ENCODE results near the gene MN1. TPM values are rescaled to one million over a fixed set of nuclear protein-coding genes. Genes with fewer than 3 reads are reported as not detected.

The MN1 gene
- polyA plus RNA-seq, 4 donors = 0.81 to 2.6 (median 2.1) TPM; not detected in 1

- H3K27ac ChIP-seq (ENCODE audit: low read depth in 1 of 3, low read length in 2 of 3) = no peak overlapping the region
- WGBS, 3 donors = 79 to 89% (median 85%) methylated on average over 19 of the region's 19 CpGs
- DNase-seq = no peak
- no peaks in the 10 kb centered on the region for H3K27me3 ChIP-seq (ENCODE audit: control insufficient read depth in 3 of 3, insufficient read depth in 3 of 3, low read length in 3 of 3)
- H3K4me1 ChIP-seq (ENCODE audit: control insufficient read depth in 3 of 3, insufficient read depth in 2 of 3, low read depth in 1 of 3, low read length in 2 of 3) = peaks cover 0 to 8% (median 3%) of the 10 kb centered on the region in 3 donors
- no peaks in the 10 kb centered on the region for H3K9me3 ChIP-seq (ENCODE audit: control insufficient read depth in 2 of 2, insufficient read depth in 1 of 2, low read depth in 1 of 2, low read length in 1 of 2)
- no peak overlapping the region for H3K4me3 ChIP-seq (ENCODE audit: low read depth in 1 of 3, low read length in 3 of 3)
- no peak for FAIRE-seq
- H3K36me3 ChIP-seq (ENCODE audit: control insufficient read depth in 3 of 3, insufficient read depth in 2 of 3, low read depth in 1 of 3, low read length in 3 of 3) = peaks cover 0 to 7% (median 0%) of the 10 kb centered on the region in 3 donors
Measured at GRCh38 chr22:27754247-27754887, 47.2 kb downstream of the MN1 start.

GRCh38 chr22:27752771-27753170, 48.8 kb downstream of the MN1 start:
- Histone ChIP-seq H3K27ac (ENCODE audit: low read depth in 1 of 3, low read length in 2 of 3) (no peak overlapping the region), H3K4me3 (ENCODE audit: low read depth in 1 of 3, low read length in 3 of 3) (no peak overlapping the region), H3K36me3 (ENCODE audit: control insufficient read depth in 3 of 3, insufficient read depth in 2 of 3, low read depth in 1 of 3, low read length in 3 of 3) (peaks cover 0 to 7% (median 0%) of the 10 kb centered on the region in 3 donors), H3K9me3 (ENCODE audit: control insufficient read depth in 2 of 2, insufficient read depth in 1 of 2, low read depth in 1 of 2, low read length in 1 of 2) (no peaks in the 10 kb centered on the region), H3K4me1 (ENCODE audit: control insufficient read depth in 3 of 3, insufficient read depth in 2 of 3, low read depth in 1 of 3, low read length in 2 of 3) (peaks cover 0 to 17% (median 3%) of the 10 kb centered on the region in 3 donors), H3K27me3 (ENCODE audit: control insufficient read depth in 3 of 3, insufficient read depth in 3 of 3, low read length in 3 of 3) (peaks cover 0 to 3% (median 0%) of the 10 kb centered on the region in 3 donors)
- FAIRE-seq (no peak), DNase-seq (no peak)
- 49 to 63% (median 52%) methylated on average over 4 of the region's 4 CpGs for WGBS, 3 donors

GRCh38 chr22:27752141-27752540, 49.4 kb downstream of the MN1 start:
- no peak overlapping the region for H3K27ac ChIP-seq (ENCODE audit: low read depth in 1 of 3, low read length in 2 of 3)
- H3K4me1 ChIP-seq (ENCODE audit: control insufficient read depth in 3 of 3, insufficient read depth in 2 of 3, low read depth in 1 of 3, low read length in 2 of 3) = peaks cover 0 to 17% (median 3%) of the 10 kb centered on the region in 3 donors
- H3K9me3 ChIP-seq (ENCODE audit: control insufficient read depth in 2 of 2, insufficient read depth in 1 of 2, low read depth in 1 of 2, low read length in 1 of 2) = no peaks in the 10 kb centered on the region
- H3K4me3 ChIP-seq (ENCODE audit: low read depth in 1 of 3, low read length in 3 of 3) = no peak overlapping the region
- WGBS, 3 donors = 89 to 91% (median 90%) methylated on average over 5 of the region's 5 CpGs
- H3K27me3 ChIP-seq (ENCODE audit: control insufficient read depth in 3 of 3, insufficient read depth in 3 of 3, low read length in 3 of 3) = peaks cover 0 to 3% (median 0%) of the 10 kb centered on the region in 3 donors
- DNase-seq (no peak), FAIRE-seq (no peak)
- peaks cover 0 to 9% (median 0%) of the 10 kb centered on the region in 3 donors for H3K36me3 ChIP-seq (ENCODE audit: control insufficient read depth in 3 of 3, insufficient read depth in 2 of 3, low read depth in 1 of 3, low read length in 3 of 3)

- 77 to 81% (median 79%) methylated on average over 9 of the region's 9 CpGs for WGBS, 3 donors
Measured at GRCh38 chr22:27751277-27752070, 50.1 kb downstream of the MN1 start.

GRCh38 chr22:27750584-27751265, 50.8 kb downstream of the MN1 start:
- H3K4me3 ChIP-seq (ENCODE audit: low read depth in 1 of 3, low read length in 3 of 3) = no peak overlapping the region
- peaks cover 0 to 17% (median 3%) of the 10 kb centered on the region in 3 donors for H3K4me1 ChIP-seq (ENCODE audit: control insufficient read depth in 3 of 3, insufficient read depth in 2 of 3, low read depth in 1 of 3, low read length in 2 of 3)
- WGBS, 3 donors = 70 to 75% (median 75%) methylated on average over 13 of the region's 13 CpGs
- peaks cover 0 to 10% (median 0%) of the 10 kb centered on the region in 3 donors for H3K36me3 ChIP-seq (ENCODE audit: control insufficient read depth in 3 of 3, insufficient read depth in 2 of 3, low read depth in 1 of 3, low read length in 3 of 3)
- no peaks in the 10 kb centered on the region for H3K9me3 ChIP-seq (ENCODE audit: control insufficient read depth in 2 of 2, insufficient read depth in 1 of 2, low read depth in 1 of 2, low read length in 1 of 2)
- no peak overlapping the region for H3K27ac ChIP-seq (ENCODE audit: low read depth in 1 of 3, low read length in 2 of 3)
- FAIRE-seq (no peak), DNase-seq (no peak)
- H3K27me3 ChIP-seq (ENCODE audit: control insufficient read depth in 3 of 3, insufficient read depth in 3 of 3, low read length in 3 of 3) = peaks cover 0 to 3% (median 0%) of the 10 kb centered on the region in 3 donors

More at GRCh38 chr22:27751277-27752070, 50.1 kb downstream of the MN1 start:
- H3K9me3 ChIP-seq (ENCODE audit: control insufficient read depth in 2 of 2, insufficient read depth in 1 of 2, low read depth in 1 of 2, low read length in 1 of 2) = no peaks in the 10 kb centered on the region
- peaks cover 0 to 3% (median 0%) of the 10 kb centered on the region in 3 donors for H3K27me3 ChIP-seq (ENCODE audit: control insufficient read depth in 3 of 3, insufficient read depth in 3 of 3, low read length in 3 of 3)
- H3K4me1 ChIP-seq (ENCODE audit: control insufficient read depth in 3 of 3, insufficient read depth in 2 of 3, low read depth in 1 of 3, low read length in 2 of 3) = peaks cover 0 to 17% (median 3%) of the 10 kb centered on the region in 3 donors
- no peak overlapping the region for H3K4me3 ChIP-seq (ENCODE audit: low read depth in 1 of 3, low read length in 3 of 3)
- peaks cover 0 to 10% (median 0%) of the 10 kb centered on the region in 3 donors for H3K36me3 ChIP-seq (ENCODE audit: control insufficient read depth in 3 of 3, insufficient read depth in 2 of 3, low read depth in 1 of 3, low read length in 3 of 3)
- FAIRE-seq (no peak), DNase-seq (no peak)
- H3K27ac ChIP-seq (ENCODE audit: low read depth in 1 of 3, low read length in 2 of 3) = no peak overlapping the region

- Histone ChIP-seq H3K9me3 (ENCODE audit: control insufficient read depth in 2 of 2, insufficient read depth in 1 of 2, low read depth in 1 of 2, low read length in 1 of 2) (no peaks in the 10 kb centered on the region), H3K27me3 (ENCODE audit: control insufficient read depth in 3 of 3, insufficient read depth in 3 of 3, low read length in 3 of 3) (peaks cover 0 to 3% (median 0%) of the 10 kb centered on the region in 3 donors), H3K4me1 (ENCODE audit: control insufficient read depth in 3 of 3, insufficient read depth in 2 of 3, low read depth in 1 of 3, low read length in 2 of 3) (peaks cover 0 to 17% (median 3%) of the 10 kb centered on the region in 3 donors), H3K27ac (ENCODE audit: low read depth in 1 of 3, low read length in 2 of 3) (peak overlapping the region in 1 of 3 donors; percentile 47), H3K4me3 (ENCODE audit: low read depth in 1 of 3, low read length in 3 of 3) (no peak overlapping the region), H3K36me3 (ENCODE audit: control insufficient read depth in 3 of 3, insufficient read depth in 2 of 3, low read depth in 1 of 3, low read length in 3 of 3) (peaks cover 0 to 10% (median 0%) of the 10 kb centered on the region in 3 donors)
- peak in 1 of 2 donors; percentile 44 for DNase-seq
- WGBS, 3 donors = 45 to 55% (median 50%) methylated on average over 10 to 11 of the region's 11 CpGs
- FAIRE-seq = no peak
Measured at GRCh38 chr22:27749597-27750225, 51.8 kb downstream of the MN1 start.

- H3K4me3 ChIP-seq (ENCODE audit: low read depth in 1 of 3, low read length in 3 of 3) = no peak overlapping the region
- H3K27ac ChIP-seq (ENCODE audit: low read depth in 1 of 3, low read length in 2 of 3) = peak overlapping the region in 2 of 3 donors; percentile 38 to 51
- WGBS, 3 donors = 4 to 25% (median 18%) methylated on average over 11 of the region's 11 CpGs
- H3K27me3 ChIP-seq (ENCODE audit: control insufficient read depth in 3 of 3, insufficient read depth in 3 of 3, low read length in 3 of 3) = peaks cover 0 to 3% (median 0%) of the 10 kb centered on the region in 3 donors
- FAIRE-seq = no peak
- no peaks in the 10 kb centered on the region for H3K9me3 ChIP-seq (ENCODE audit: control insufficient read depth in 2 of 2, insufficient read depth in 1 of 2, low read depth in 1 of 2, low read length in 1 of 2)
- peak in 1 of 2 donors; percentile 31 for DNase-seq
- H3K36me3 ChIP-seq (ENCODE audit: control insufficient read depth in 3 of 3, insufficient read depth in 2 of 3, low read depth in 1 of 3, low read length in 3 of 3) = peaks cover 0 to 10% (median 0%) of the 10 kb centered on the region in 3 donors
- H3K4me1 ChIP-seq (ENCODE audit: control insufficient read depth in 3 of 3, insufficient read depth in 2 of 3, low read depth in 1 of 3, low read length in 2 of 3) = peaks cover 0 to 17% (median 3%) of the 10 kb centered on the region in 3 donors
Measured at GRCh38 chr22:27748751-27749191, 52.8 kb downstream of the MN1 start.
